NB4 (cell line): ENCODE results near the gene SFSWAP.

Experiments used
- MAX ChIP-seq: IDR thresholded peaks from 2 replicates; pipeline ENCODE4 v1.6.1; 2011; ENCODE audit warnings: low read depth, low read length
- MYC ChIP-seq: IDR thresholded peaks from 2 replicates; pipeline ENCODE4 v1.6.1; 2011; ENCODE audit warnings: low read depth, low read length
- TF ChIP-seq, protein P1 (sequence below): IDR thresholded peaks from one replicate; pipeline ENCODE4 v1.5.1; 2012; ENCODE audit warnings: low read depth, low read length

GRCh38 chr12:131690320-131690719 is 20.6 kb upstream of the SFSWAP start:
- TF ChIP-seq, protein P1, sequence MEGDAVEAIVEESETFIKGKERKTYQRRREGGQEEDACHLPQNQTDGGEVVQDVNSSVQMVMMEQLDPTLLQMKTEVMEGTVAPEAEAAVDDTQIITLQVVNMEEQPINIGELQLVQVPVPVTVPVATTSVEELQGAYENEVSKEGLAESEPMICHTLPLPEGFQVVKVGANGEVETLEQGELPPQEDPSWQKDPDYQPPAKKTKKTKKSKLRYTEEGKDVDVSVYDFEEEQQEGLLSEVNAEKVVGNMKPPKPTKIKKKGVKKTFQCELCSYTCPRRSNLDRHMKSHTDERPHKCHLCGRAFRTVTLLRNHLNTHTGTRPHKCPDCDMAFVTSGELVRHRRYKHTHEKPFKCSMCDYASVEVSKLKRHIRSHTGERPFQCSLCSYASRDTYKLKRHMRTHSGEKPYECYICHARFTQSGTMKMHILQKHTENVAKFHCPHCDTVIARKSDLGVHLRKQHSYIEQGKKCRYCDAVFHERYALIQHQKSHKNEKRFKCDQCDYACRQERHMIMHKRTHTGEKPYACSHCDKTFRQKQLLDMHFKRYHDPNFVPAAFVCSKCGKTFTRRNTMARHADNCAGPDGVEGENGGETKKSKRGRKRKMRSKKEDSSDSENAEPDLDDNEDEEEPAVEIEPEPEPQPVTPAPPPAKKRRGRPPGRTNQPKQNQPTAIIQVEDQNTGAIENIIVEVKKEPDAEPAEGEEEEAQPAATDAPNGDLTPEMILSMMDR = no peak
- TF ChIP-seq MYC (no peak), MAX (no peak)
